GM20000 (cell line): ENCODE results near the gene MROH2A.
"Not testable (repeated sequence)": the region's sequence is repeated elsewhere in the genome, so short reads cannot be mapped to it uniquely, and the experiment has no call there.

Experiments used
- DNase-seq: peaks from one replicate; pipeline ENCODE4 v3.0.0; 2012; ENCODE audit warnings: low spot score
- TF ChIP-seq, protein P1 (sequence below): IDR thresholded peaks from 2 replicates; pipeline ENCODE4 v1.5.1; 2012; ENCODE audit warnings: mild to moderate bottlenecking, control low read depth; ENCODE audit errors: extremely low read depth, missing control alignments

The MROH2A gene

DNA sequence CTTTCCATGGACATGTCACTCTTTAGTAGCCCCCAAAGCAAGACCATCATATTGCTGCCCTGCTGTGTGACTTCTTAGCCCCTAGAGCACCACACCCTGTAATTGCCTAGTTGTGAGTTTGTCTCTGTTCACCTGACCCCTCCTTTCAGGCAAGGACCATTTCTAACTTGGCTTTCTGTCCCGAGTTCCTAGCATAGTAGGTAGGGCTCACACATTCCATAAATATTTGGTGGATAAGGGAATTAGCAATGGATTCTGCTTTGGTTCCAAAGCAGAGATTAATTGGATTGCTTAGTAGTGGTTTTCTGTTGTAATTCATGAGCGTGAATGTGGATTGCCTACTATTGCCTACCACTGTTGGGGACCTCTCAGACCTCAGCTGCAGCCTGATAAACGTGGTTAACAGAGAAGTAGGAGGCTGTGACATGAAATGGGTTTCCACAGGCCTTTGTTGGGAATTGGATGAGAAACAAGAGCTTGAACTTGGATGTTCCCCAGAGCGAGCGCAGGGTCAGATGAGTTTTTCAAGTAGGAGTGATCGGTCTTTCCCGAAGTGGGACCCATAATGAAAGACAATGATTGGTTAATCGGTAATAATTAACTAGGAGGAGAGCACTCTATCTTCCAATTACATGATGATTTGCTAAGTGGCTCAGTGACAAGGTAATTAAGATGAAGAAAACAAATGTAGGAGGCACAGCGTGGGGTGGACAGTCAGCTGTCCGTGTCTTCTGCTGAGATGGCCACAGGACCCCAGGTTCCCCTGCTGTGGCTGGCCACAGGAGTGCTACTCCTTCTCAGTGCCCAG, 31.5 kb upstream of the MROH2A start:
- no peak for DNase-seq
- TF ChIP-seq, protein P1, sequence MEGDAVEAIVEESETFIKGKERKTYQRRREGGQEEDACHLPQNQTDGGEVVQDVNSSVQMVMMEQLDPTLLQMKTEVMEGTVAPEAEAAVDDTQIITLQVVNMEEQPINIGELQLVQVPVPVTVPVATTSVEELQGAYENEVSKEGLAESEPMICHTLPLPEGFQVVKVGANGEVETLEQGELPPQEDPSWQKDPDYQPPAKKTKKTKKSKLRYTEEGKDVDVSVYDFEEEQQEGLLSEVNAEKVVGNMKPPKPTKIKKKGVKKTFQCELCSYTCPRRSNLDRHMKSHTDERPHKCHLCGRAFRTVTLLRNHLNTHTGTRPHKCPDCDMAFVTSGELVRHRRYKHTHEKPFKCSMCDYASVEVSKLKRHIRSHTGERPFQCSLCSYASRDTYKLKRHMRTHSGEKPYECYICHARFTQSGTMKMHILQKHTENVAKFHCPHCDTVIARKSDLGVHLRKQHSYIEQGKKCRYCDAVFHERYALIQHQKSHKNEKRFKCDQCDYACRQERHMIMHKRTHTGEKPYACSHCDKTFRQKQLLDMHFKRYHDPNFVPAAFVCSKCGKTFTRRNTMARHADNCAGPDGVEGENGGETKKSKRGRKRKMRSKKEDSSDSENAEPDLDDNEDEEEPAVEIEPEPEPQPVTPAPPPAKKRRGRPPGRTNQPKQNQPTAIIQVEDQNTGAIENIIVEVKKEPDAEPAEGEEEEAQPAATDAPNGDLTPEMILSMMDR: no peak

DNA sequence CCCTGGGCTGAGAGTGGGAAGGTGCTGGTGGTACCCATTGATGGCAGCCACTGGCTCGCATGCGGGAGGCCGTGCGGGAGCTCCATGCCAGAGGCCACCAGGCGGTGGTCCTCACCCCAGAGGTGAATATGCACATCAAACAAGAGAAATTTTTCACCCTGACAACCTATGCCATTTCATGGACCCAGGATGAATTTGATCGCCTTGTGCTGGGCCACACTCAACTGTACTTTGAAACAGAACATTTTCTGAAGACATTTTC, 30.9 kb upstream of the MROH2A start:
- DNase-seq: no peak
- TF ChIP-seq, protein P1: no peak

- not testable (repeated sequence) for DNase-seq
Observed at GRCh38 chr2:233750689-233751088, 27.4 kb upstream of the MROH2A start.

DNA sequence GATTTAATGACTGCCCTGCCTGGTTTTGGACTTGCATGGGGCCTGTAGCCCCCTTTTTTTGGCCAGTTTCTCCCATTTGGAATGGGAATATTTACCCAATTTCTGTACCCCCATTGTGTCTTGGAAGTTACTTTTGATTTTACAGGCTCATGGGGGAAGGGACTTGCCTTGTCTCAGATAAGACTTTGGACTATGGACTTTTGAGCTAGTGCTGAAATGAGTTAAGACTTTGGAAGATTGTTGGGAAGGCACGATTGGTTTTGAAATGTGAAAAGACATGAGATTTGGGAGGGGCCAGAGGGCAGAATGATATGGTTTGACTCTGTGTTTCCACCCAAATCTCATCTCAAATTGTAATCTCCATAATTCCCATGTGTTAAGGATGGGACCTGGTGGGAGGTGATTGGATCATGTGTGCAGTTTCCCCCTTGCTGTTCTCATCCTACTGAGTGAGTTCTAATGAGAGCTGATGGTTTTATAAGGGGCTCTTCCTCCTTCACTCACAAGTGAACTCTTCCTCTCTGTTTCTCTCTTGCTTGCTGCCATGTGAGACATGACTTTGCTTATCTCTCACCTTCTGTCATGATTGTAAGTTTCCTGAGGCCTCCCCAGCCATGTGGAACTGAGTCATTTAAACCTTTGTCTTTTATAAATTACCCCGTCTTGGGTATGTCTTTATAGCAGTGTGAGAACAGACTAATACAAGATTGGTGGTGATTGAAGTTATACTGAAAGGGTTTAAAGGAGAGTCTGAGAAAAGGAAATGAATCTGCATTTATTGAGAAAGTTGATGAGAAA, 26.7 kb upstream of the MROH2A start:
- not testable (repeated sequence) for DNase-seq

GRCh38 chr2:233754872-233755611, 23.1 kb upstream of the MROH2A start:
- DNase-seq: no peak
- TF ChIP-seq, protein P1: no peak

- no peak for DNase-seq
- TF ChIP-seq, protein P1: no peak
Observed at GRCh38 chr2:233756429-233757081, 21.6 kb upstream of the MROH2A start.

- TF ChIP-seq, protein P1: no peak
- no peak for DNase-seq
Observed at GRCh38 chr2:233758141-233758540, 20.0 kb upstream of the MROH2A start.

DNA sequence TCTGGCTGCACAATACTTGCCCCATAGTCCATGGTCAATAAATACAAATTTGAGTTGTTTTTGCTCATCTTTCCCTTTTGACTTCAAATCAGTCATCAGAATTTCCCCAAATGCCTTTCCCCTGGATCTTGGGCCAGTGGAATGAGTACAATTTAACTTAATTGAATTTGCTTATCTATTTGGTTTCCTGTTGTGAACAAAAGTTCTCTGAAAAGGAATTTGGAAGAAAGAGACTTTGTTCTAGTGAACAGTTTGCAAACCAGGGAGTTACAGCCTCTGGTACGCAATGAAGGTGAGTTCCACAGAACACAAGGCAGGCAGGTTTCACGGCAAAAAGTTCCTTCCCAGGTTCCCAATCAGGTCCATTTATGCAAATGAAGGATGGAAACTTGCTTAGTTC, 19.3 kb upstream of the MROH2A start:
- TF ChIP-seq, protein P1: no peak
- DNase-seq: no peak
